Suprapubic skin (tissue), 3 donors: ENCODE measurements around the gene RASIP1.

ENCODE experiments used
- POLR2AphosphoS5 ChIP-seq, 3 donors: sonication (generic); formaldehyde crosslinking; IDR thresholded peaks; one replicate each; pipeline ENCODE4 v1.6.1; 2017; ENCODE audit warnings: antibody characterized with exemption in 3 of 3
- TF ChIP-seq, protein P1 (sequence below), 2 donors: fragments of 200-600 bp in 1 of 2; fragments of 450-650 bp in 1 of 2; sonication (generic) in 1 of 2; IDR thresholded peaks; one replicate each; pipeline ENCODE4 v1.5.1; 2016 to 2019; ENCODE audit warnings: antibody characterized with exemption in 2 of 2, mild to moderate bottlenecking in 1 of 2, moderate library complexity in 1 of 2

DNA sequence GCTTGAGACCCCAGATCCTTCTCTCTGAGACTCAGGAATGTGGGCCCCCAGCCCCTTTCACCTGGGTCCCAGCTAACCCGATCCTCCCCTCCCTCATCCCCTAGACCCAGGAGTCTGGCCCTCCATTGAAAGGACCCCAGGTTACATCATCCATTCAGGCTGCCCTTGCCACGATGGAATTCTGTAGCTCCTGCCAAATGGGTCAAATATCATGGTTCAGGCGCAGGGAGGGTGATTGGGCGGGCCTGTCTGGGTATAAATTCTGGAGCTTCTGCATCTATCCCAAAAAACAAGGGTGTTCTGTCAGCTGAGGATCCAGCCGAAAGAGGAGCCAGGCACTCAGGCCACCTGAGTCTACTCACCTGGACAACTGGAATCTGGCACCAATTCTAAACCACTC, 15.4 kb upstream of the RASIP1 start:
- TF ChIP-seq, protein P1, sequence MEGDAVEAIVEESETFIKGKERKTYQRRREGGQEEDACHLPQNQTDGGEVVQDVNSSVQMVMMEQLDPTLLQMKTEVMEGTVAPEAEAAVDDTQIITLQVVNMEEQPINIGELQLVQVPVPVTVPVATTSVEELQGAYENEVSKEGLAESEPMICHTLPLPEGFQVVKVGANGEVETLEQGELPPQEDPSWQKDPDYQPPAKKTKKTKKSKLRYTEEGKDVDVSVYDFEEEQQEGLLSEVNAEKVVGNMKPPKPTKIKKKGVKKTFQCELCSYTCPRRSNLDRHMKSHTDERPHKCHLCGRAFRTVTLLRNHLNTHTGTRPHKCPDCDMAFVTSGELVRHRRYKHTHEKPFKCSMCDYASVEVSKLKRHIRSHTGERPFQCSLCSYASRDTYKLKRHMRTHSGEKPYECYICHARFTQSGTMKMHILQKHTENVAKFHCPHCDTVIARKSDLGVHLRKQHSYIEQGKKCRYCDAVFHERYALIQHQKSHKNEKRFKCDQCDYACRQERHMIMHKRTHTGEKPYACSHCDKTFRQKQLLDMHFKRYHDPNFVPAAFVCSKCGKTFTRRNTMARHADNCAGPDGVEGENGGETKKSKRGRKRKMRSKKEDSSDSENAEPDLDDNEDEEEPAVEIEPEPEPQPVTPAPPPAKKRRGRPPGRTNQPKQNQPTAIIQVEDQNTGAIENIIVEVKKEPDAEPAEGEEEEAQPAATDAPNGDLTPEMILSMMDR (IDR thresholded peaks at IDR 0.05): no peak
- TF ChIP-seq POLR2AphosphoS5 (IDR thresholded peaks at IDR 0.05): no peak
